WTC11 (cell line): ENCODE results near the gene KCND3.

Experiments
- IRF2 ChIP-seq: sonication (generic); formaldehyde crosslinking; IDR thresholded peaks from 2 replicates; pipeline ENCODE4 v1.8.0; 2022; ENCODE audit warnings: low read depth, missing genetic modification reagents, borderline replicate concordance
- TCF7 ChIP-seq: sonication (generic); formaldehyde crosslinking; IDR thresholded peaks from 2 replicates; pipeline ENCODE4 v1.8.0; 2022; ENCODE audit warnings: mild to moderate bottlenecking, low read depth, missing genetic modification reagents, moderate library complexity
- TF ChIP-seq, protein P1 (sequence below): sonication (generic); formaldehyde crosslinking; IDR thresholded peaks from 2 replicates; pipeline ENCODE4 v1.8.0; 2022; ENCODE audit warnings: mild to moderate bottlenecking, missing genetic modification reagents

DNA sequence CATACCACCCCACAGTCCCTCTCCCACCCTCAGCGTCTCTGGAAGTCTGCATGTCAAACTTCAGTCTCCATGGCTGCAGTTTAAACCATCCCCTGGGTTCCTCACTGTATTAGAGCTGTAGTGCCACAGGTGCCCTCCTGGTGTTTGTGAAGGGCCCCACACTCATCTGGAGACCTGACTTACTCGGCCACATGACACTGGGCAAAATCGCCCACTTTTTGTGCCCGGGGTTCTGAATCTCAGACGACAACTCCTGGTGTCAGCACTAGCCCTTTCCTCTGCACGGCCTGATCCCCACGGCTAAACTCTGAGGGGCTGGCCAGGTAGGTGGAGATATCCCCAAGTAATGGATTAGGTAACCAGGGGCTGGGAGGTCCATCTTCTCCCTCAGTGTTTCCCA, 256.8 kb downstream of the KCND3 start:
- TF ChIP-seq TCF7 (CRISPR knock-in tag) (no peak), IRF2 (CRISPR knock-in tag) (no peak)
- TF ChIP-seq, protein P1, sequence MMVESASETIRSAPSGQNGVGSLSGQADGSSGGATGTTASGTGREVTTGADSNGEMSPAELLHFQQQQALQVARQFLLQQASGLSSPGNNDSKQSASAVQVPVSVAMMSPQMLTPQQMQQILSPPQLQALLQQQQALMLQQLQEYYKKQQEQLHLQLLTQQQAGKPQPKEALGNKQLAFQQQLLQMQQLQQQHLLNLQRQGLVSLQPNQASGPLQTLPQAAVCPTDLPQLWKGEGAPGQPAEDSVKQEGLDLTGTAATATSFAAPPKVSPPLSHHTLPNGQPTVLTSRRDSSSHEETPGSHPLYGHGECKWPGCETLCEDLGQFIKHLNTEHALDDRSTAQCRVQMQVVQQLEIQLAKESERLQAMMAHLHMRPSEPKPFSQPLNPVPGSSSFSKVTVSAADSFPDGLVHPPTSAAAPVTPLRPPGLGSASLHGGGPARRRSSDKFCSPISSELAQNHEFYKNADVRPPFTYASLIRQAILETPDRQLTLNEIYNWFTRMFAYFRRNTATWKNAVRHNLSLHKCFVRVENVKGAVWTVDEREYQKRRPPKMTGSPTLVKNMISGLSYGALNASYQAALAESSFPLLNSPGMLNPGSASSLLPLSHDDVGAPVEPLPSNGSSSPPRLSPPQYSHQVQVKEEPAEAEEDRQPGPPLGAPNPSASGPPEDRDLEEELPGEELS, result no peak
